ENCODE data around the gene RUNDC1.
A peak's percentile ranks its signal among the peaks of the same experiment; 100 is the strongest.

DNA sequence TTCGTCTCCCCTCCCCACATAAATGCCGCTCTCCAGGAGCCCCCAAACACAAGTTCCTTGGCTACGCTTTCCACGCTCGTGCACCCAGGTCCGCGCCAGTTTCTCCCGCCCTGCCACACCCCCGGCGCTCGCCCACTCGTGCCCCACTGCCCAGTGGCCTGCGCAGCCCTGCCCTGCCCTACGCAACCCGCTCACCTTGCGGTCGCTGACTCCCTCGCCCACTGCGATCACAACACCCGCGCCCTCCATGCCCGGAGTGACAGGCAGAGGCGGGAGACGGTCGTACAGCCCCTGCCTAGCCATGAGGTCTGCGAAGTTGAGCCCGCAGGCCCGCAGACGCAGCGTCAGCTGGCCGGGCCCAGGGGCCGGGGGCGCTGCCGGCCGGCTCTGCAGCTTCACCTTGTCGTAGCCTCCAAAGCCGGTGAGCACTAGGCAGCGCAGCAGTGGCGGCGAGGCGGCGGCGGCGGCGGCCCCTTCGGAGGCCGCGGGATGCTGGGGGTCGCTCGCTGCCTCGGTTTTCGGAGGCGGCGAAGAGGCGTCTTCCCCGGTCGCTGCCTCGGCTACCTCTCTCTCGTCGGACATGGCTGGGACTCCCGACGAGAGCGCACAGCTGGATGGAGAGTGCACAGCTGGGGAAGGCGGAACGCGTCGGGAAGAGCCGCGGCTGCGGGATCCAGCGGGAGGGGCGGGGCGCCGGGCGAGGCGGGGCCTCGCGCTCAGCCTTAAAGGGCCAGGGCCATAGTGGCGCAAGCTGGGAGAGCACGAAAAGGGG is 41.6 kb downstream of the RUNDC1 start, which contains the start of gene VAT1:
- TF ChIP-seq CTCF (IDR thresholded peaks at IDR 0.05) (no peak), GRHL2 (CRISPR knock-in tag; IDR thresholded peaks at IDR 0.05; ENCODE audit: insufficient replicate concordance, severe bottlenecking) (no peak), ERG (CRISPR knock-in tag; IDR thresholded peaks at IDR 0.05) (no peak), SMAD3 (CRISPR knock-in tag; IDR thresholded peaks at IDR 0.05; ENCODE audit: borderline replicate concordance) (no peak), SP1 (CRISPR knock-in tag; conservative IDR thresholded peaks at IDR 0.05) (peak; percentile 76), PRDM15 (CRISPR knock-in tag; IDR thresholded peaks at IDR 0.05) (no peak), ETV6 (CRISPR knock-in tag; IDR thresholded peaks at IDR 0.05) (peak; percentile 77)
- TF ChIP-seq, protein P1, sequence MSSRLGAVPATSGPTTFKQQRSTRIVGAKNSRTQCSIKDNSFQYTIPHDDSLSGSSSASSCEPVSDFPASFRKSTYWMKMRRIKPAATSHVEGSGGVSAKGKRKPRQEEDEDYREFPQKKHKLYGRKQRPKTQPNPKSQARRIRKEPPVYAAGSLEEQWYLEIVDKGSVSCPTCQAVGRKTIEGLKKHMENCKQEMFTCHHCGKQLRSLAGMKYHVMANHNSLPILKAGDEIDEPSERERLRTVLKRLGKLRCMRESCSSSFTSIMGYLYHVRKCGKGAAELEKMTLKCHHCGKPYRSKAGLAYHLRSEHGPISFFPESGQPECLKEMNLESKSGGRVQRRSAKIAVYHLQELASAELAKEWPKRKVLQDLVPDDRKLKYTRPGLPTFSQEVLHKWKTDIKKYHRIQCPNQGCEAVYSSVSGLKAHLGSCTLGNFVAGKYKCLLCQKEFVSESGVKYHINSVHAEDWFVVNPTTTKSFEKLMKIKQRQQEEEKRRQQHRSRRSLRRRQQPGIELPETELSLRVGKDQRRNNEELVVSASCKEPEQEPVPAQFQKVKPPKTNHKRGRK (CRISPR knock-in tag; IDR thresholded peaks at IDR 0.05; ENCODE audit: borderline replicate concordance), result no peak
- TF ChIP-seq, protein P2, sequence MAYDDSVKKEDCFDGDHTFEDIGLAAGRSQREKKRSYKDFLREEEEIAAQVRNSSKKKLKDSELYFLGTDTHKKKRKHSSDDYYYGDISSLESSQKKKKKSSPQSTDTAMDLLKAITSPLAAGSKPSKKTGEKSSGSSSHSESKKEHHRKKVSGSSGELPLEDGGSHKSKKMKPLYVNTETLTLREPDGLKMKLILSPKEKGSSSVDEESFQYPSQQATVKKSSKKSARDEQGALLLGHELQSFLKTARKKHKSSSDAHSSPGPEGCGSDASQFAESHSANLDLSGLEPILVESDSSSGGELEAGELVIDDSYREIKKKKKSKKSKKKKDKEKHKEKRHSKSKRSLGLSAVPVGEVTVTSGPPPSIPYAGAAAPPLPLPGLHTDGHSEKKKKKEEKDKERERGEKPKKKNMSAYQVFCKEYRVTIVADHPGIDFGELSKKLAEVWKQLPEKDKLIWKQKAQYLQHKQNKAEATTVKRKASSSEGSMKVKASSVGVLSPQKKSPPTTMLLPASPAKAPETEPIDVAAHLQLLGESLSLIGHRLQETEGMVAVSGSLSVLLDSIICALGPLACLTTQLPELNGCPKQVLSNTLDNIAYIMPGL (CRISPR knock-in tag; IDR thresholded peaks at IDR 0.05), result peak; percentile 95
